ENCODE data around the gene CCNA2.

GRCh38 chr4:121794505-121795188 lies 29.0 kb downstream of the CCNA2 start:
- TF ChIP-seq FOS (IDR thresholded peaks at IDR 0.05; ENCODE audit: extremely low read depth, insufficient read length) (no peak), TAF7 (tag; IDR thresholded peaks at IDR 0.05) (no peak), SETDB1 (IDR thresholded peaks at IDR 0.05; ENCODE audit: low read length) (no peak), ZBTB33 (CRISPR knock-in tag; IDR thresholded peaks at IDR 0.05) (0 out of 2 replicates have a peak, but pooled peaks have one; percentile 23), CTCF (IDR thresholded peaks at IDR 0.05 in 2 of 3, conservative IDR thresholded peaks at IDR 0.05 in 1 of 3; ENCODE audit: insufficient read depth in 2 of 3, low read depth in 1 of 3, low read length in 3 of 3) (no peak)

Data from K562 (cell line).